Caco-2 (cell line): ENCODE data around the gene ADCY6. TPM values are rescaled to one million over a fixed set of nuclear protein-coding genes. Genes with fewer than 3 reads are reported as not detected.

Experiments
- BruUV-seq: library from RNA; stranded (reverse); fragments of 400-500 nt; replicated peaks from 2 replicates; lab custom pipeline; 2021; lab: Mats Ljungman, UMichigan
- CTCF ChIA-PET: fragments of 300-600 bp; sonication (Branson Sonifier 250); formaldehyde crosslinking; loops from one replicate; lab custom pipeline; 2022; ENCODE audit warnings: antibody characterized with exemption; lab: Charles Lee
- POLR2A ChIA-PET: fragments of 300-600 bp; sonication (Branson Sonifier 250); formaldehyde crosslinking; loops from one replicate; lab custom pipeline; 2022; ENCODE audit warnings: antibody characterized with exemption; lab: Charles Lee
- DNase-seq, 2 experiments: peaks; one replicate each; pipeline versions ENCODE4 v3.0.0 to v3.0.0-alpha.2; 2020 to 2022
- H3K27me3 ChIP-seq: replicated peaks from 2 replicates; pipeline ENCODE4 v1.6.0; 2011; ENCODE audit warnings: low read length; ENCODE audit not compliant: control insufficient read depth, insufficient read depth
- H3K36me3 ChIP-seq: 2 replicates; pipeline ENCODE4 v1.5.1; 2011; ENCODE audit warnings: low read length; ENCODE audit not compliant: control insufficient read depth, insufficient read depth
- H3K4me1 ChIP-seq: fragments of 250-450 bp; sonication (Bioruptor Pico); 2 replicates; pipeline ENCODE4 v1.5.1; 2020; ENCODE audit warnings: mild to moderate bottlenecking
- H3K4me3 ChIP-seq: 2 replicates; pipeline ENCODE4 v1.5.1; 2011; ENCODE audit warnings: low read depth, mild to moderate bottlenecking, control low read depth, low read length
- H3K9me3 ChIP-seq: fragments of 250-450 bp; sonication (Bioruptor Pico); 2 replicates; pipeline ENCODE4 v1.5.1; 2020; ENCODE audit warnings: mild to moderate bottlenecking, moderate library complexity
- H3K27ac Mint-ChIP-seq: one replicate; pipeline ENCODE4 v1.8.0; 2022; ENCODE audit warnings: mixed read lengths; ENCODE audit not compliant: unreplicated experiment
- H3K27me3 Mint-ChIP-seq: one replicate; pipeline ENCODE4 v1.8.0; 2022; ENCODE audit warnings: mixed read lengths; ENCODE audit not compliant: insufficient read depth, unreplicated experiment
- H3K36me3 Mint-ChIP-seq: one replicate; pipeline ENCODE4 v1.8.0; 2022; ENCODE audit warnings: mild to moderate bottlenecking, mixed read lengths; ENCODE audit not compliant: insufficient read depth, unreplicated experiment
- H3K4me1 Mint-ChIP-seq: one replicate; pipeline ENCODE4 v1.8.0; 2022; ENCODE audit warnings: low read depth, mixed read lengths; ENCODE audit not compliant: unreplicated experiment
- H3K4me3 Mint-ChIP-seq: one replicate; pipeline ENCODE4 v1.8.0; 2022; ENCODE audit warnings: mild to moderate bottlenecking, moderate library complexity, mixed read lengths; ENCODE audit not compliant: unreplicated experiment
- H3K9me3 Mint-ChIP-seq: one replicate; pipeline ENCODE4 v1.8.0; 2022; ENCODE audit warnings: mixed read lengths; ENCODE audit not compliant: unreplicated experiment
- CTCF ChIP-seq, 2 experiments: fragments of 200-600 bp in 1 of 2; IDR thresholded peaks; 1 replicate in 1 of 2; 2 replicates in 1 of 2; pipeline versions ENCODE4 v1.5.1 to v1.8.0; 2011 to 2022; ENCODE audit warnings: antibody characterized with exemption in 1 of 2, control low read depth in 1 of 2, inconsistent platforms in 1 of 2, low read depth in 1 of 2, low read length in 1 of 2, mild to moderate bottlenecking in 1 of 2, moderate library complexity in 1 of 2; ENCODE audit not compliant: insufficient read depth in 1 of 2, severe bottlenecking in 1 of 2, unreplicated experiment in 1 of 2
- intact Hi-C: fragments of 100-400 bp; cut with micrococcal nuclease; formaldehyde crosslinking; loops from one replicate; pipeline ENCODE4 v1.10.0; 2022; ENCODE audit not compliant: unreplicated experiment
- total RNA-seq: library from RNA; stranded (reverse); gene quantifications from 2 replicates; pipeline ENCODE4 v1.2.3, GENCODE V29; 2022

ADCY6 gene
- total RNA-seq, 1 experiment from 2014 or later: 89.8 TPM

- Histone ChIP-seq H3K4me1 (peaks cover 21% of the 10 kb centered on the region), H3K27me3 (no peaks in the 10 kb centered on the region), H3K36me3 (no peaks in the 10 kb centered on the region), H3K9me3 (no peaks in the 10 kb centered on the region), H3K4me3 (peak overlapping the region; percentile 91)
- H3K27ac Mint-ChIP-seq: peak overlapping the region; percentile 27
- peaks cover 18% of the 10 kb centered on the region for H3K4me1 Mint-ChIP-seq
- peak overlapping the region; percentile 97 for H3K4me3 Mint-ChIP-seq
- no peak for TF ChIP-seq CTCF (IDR thresholded peaks at IDR 0.05; ENCODE audit: insufficient read depth in 1 of 2, low read depth in 1 of 2, low read length in 1 of 2, severe bottlenecking in 1 of 2, unreplicated experiment in 1 of 2)
- ChIA-PET CTCF (interaction anchor here (0.5 to 2.1 kb wide), 6 partner anchors 8 to 70 kb away, joined by 3 to 18 read pairs (median 6); partner anchors contain the start of gene ADCY6), POLR2A (interaction anchor here (1.8 kb wide), 1 partner anchor 25 kb away, joined by 11 read pairs; the partner anchor contains the start of gene ADCY6)
- no TSS peak for BruUV-seq
- DNase-seq: no peak
- peaks cover 1% of the 10 kb centered on the region for H3K36me3 Mint-ChIP-seq
- H3K27me3 Mint-ChIP-seq: no peaks in the 10 kb centered on the region
- intact Hi-C loops: loop anchor here (1.0 to 2.0 kb wide), 2 partner anchors 24 to 39 kb away; partner anchors contain the start of genes ADCY6 and DDX23
- no peaks in the 10 kb centered on the region for H3K9me3 Mint-ChIP-seq
These were observed 24.8 kb upstream of the ADCY6 start for GRCh38 chr12:48813465-48814261.

- H3K27me3 ChIP-seq: no peaks in the 10 kb centered on the region
- CTCF ChIA-PET: interaction anchor here (1.4 kb wide), 1 partner anchor 59 kb away, joined by 5 read pairs; no protein-coding TSS in a partner anchor
- POLR2A ChIA-PET: no interaction called here
- H3K27me3 Mint-ChIP-seq: no peaks in the 10 kb centered on the region
- no peak overlapping the region for H3K4me3 ChIP-seq
- H3K27ac Mint-ChIP-seq: no peak overlapping the region
- no peak overlapping the region for H3K4me3 Mint-ChIP-seq
- no peak for TF ChIP-seq CTCF (IDR thresholded peaks at IDR 0.05; ENCODE audit: insufficient read depth in 1 of 2, low read depth in 1 of 2, low read length in 1 of 2, severe bottlenecking in 1 of 2, unreplicated experiment in 1 of 2)
- no peaks in the 10 kb centered on the region for H3K36me3 ChIP-seq
- H3K4me1 Mint-ChIP-seq: peaks cover 18% of the 10 kb centered on the region
- intact Hi-C loops: no loop called here
- peaks cover 15% of the 10 kb centered on the region for H3K4me1 ChIP-seq
- no peak for DNase-seq
- H3K36me3 Mint-ChIP-seq: no peaks in the 10 kb centered on the region
- BruUV-seq: no TSS peak
- no peaks in the 10 kb centered on the region for H3K9me3 Mint-ChIP-seq
- no peaks in the 10 kb centered on the region for H3K9me3 ChIP-seq
These were observed 23.5 kb upstream of the ADCY6 start for GRCh38 chr12:48812389-48812788.

GRCh38 chr12:48811437-48812090 is 22.7 kb upstream of the ADCY6 start:
- H3K4me3 ChIP-seq: no peak overlapping the region
- DNase-seq: no peak
- Mint-ChIP-seq H3K4me1 (peaks cover 17% of the 10 kb centered on the region), H3K27me3 (no peaks in the 10 kb centered on the region), H3K27ac (peak overlapping the region; percentile 71), H3K9me3 (no peaks in the 10 kb centered on the region), H3K36me3 (peaks cover 4% of the 10 kb centered on the region), H3K4me3 (no peak overlapping the region)
- no peak for TF ChIP-seq CTCF (IDR thresholded peaks at IDR 0.05; ENCODE audit: insufficient read depth in 1 of 2, low read depth in 1 of 2, low read length in 1 of 2, severe bottlenecking in 1 of 2, unreplicated experiment in 1 of 2)
- intact Hi-C loops: no loop called here
- CTCF ChIA-PET: interaction anchor here (0.5 to 1.4 kb wide), 2 partner anchors 58 to 115 kb away, joined by 5 to 7 read pairs; no protein-coding TSS in a partner anchor
- H3K27me3 ChIP-seq: no peaks in the 10 kb centered on the region
- H3K4me1 ChIP-seq: peaks cover 10% of the 10 kb centered on the region
- H3K36me3 ChIP-seq: no peaks in the 10 kb centered on the region
- no TSS peak for BruUV-seq
- H3K9me3 ChIP-seq: no peaks in the 10 kb centered on the region
- POLR2A ChIA-PET: no interaction called here
